SK-N-SH (cell line): ENCODE data around the gene ELN.

ENCODE experiments used
- FOXM1 ChIP-seq: IDR thresholded peaks from 2 replicates; pipeline ENCODE4 v1.4.0; 2012; ENCODE audit warnings: low read depth, mild to moderate bottlenecking
- JUND ChIP-seq: IDR thresholded peaks from 2 replicates; pipeline ENCODE4 v1.4.0; 2012
- POLR2AphosphoS5 ChIP-seq: IDR thresholded peaks from 2 replicates; pipeline ENCODE4 v1.6.1; 2012; ENCODE audit warnings: low read depth, low read length
- RCOR1 ChIP-seq: fragments of 150-350 bp; IDR thresholded peaks from 2 replicates; pipeline ENCODE4 v1.6.1; 2017; ENCODE audit warnings: antibody characterized with exemption, low read length
- REST ChIP-seq: IDR thresholded peaks from 2 replicates; pipeline ENCODE4 v1.6.1; 2012; ENCODE audit warnings: mild to moderate bottlenecking, low read depth, low read length, moderate library complexity
- SIN3A ChIP-seq: IDR thresholded peaks from 2 replicates; pipeline ENCODE4 v1.6.1; 2012; ENCODE audit warnings: low read depth, mild to moderate bottlenecking, low read length, moderate library complexity, borderline replicate concordance
- TF ChIP-seq, protein P1 (sequence below): fragments of 200-600 bp; sonication (generic); IDR thresholded peaks from 2 replicates; pipeline ENCODE4 v1.6.1; 2017; ENCODE audit warnings: antibody characterized with exemption, mild to moderate bottlenecking, moderate library complexity

- TF ChIP-seq FOXM1 = no peak
- TF ChIP-seq, protein P1, sequence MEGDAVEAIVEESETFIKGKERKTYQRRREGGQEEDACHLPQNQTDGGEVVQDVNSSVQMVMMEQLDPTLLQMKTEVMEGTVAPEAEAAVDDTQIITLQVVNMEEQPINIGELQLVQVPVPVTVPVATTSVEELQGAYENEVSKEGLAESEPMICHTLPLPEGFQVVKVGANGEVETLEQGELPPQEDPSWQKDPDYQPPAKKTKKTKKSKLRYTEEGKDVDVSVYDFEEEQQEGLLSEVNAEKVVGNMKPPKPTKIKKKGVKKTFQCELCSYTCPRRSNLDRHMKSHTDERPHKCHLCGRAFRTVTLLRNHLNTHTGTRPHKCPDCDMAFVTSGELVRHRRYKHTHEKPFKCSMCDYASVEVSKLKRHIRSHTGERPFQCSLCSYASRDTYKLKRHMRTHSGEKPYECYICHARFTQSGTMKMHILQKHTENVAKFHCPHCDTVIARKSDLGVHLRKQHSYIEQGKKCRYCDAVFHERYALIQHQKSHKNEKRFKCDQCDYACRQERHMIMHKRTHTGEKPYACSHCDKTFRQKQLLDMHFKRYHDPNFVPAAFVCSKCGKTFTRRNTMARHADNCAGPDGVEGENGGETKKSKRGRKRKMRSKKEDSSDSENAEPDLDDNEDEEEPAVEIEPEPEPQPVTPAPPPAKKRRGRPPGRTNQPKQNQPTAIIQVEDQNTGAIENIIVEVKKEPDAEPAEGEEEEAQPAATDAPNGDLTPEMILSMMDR = no peak
- TF ChIP-seq SIN3A = no peak
- TF ChIP-seq RCOR1 = no peak
- TF ChIP-seq POLR2AphosphoS5 = no peak
- no peak for TF ChIP-seq JUND
- TF ChIP-seq REST = no peak
These were observed 11.4 kb downstream of the ELN start for GRCh38 chr7:74039337-74039736.
